GM19328 (cell line): ENCODE results near the gene RBBP7.

Source experiments
- ATAC-seq: cut with Tn5 transposase; IDR thresholded peaks from one replicate; pipeline ENCODE4 v1.9.1; 2021; ENCODE audit warnings: mild to moderate bottlenecking, moderate library complexity; ENCODE audit not compliant: unreplicated experiment

Gene RBBP7

DNA sequence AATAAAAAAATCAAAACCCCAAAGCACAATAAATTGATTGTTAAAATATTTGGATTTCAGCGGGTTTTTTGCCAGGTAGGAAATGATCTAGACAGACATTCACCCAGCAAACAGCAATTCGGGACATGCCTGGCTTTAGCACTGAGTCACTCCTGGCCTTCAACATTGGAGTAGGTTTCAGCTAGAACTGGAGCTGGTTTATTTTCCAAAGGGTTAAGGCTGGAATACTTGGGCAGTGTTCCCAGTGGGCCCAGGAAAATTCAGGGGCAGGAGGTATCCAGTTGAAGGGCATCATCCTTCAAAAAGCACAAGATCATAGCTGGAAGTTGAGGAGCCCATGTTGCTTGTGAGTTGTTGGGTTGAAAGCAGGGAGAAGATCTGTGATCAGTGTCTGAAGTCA lies 42.9 kb downstream of the RBBP7 start:
- no peak for ATAC-seq

DNA sequence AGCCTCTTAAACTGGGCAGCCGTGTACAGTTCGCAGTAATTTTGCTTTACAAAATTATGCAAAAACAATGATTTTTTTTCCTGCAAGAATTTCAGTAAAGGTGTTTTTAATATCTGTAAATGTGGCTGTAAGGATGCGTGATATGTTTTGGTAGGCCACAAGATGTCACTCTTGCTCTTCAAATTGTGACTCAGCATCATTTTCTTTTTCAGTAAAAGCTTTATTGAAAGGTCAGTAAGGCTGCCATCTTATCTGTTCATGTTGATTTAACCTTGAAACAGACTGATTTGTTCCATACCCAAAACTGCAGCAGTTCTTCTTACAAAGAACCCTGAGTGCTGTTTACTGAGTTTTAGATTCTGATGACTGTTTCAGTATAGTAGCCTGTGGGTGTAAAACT lies 44.0 kb downstream of the RBBP7 start:
- ATAC-seq: no peak

DNA sequence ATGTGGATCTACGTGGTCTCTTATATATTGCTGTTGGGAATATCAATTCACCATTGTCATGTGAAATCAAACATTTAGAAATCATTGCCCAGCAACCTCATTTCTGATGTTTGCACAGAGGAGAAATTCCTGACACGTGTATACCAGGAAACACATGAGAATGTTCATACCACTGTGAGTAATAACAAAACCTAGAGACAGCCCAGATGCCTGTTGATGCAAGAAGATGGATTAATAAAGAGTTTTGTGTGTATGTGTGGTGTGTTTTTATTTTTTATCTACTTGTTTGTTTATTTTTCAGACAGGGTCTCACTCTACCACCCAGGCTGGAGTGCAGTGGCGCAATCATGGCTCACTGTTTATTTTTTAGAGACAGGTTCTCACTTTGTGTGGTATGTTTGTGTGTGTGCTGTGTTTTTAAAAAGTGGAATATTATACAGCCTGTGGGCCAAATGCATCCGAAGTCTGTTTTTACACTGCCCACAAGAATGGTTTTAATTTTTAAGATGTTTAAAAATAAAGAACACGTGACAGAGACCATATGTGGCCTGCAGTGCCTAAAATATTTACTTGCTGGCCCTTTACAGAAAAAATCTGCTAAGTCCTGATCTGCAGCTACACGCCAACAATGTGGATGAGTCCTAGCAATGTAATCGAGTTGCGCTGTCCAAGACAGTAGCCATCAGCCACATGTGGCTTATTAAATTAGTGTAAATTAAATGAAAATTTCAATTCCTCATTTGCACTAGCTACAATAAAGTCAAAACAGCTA lies 44.7 kb downstream of the RBBP7 start:
- no peak for ATAC-seq

DNA sequence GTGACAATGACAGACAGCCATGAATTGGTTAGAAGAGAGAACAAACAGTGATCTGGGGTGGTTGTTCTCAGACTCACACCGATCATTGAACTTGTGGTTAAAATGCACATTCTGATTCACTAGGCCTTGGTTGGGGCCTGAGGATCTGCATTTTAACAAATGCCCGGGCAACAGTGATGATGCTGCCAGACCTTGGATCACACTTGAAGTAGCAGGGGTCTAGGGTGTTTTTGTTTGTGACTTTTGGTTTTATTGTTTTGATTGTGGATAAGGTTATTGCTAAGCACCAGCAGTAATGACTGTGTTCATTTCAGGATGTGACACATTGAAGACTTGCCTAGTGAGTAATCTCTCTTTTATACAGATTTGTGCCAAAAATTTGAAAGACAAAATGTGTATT lies 47.4 kb downstream of the RBBP7 start:
- ATAC-seq: no peak

- ATAC-seq: no peak
Observed at GRCh38 chrX:16819634-16820033, 50.5 kb downstream of the RBBP7 start.

- ATAC-seq: no peak
Observed at GRCh38 chrX:16814597-16814996, 55.6 kb downstream of the RBBP7 start.

DNA sequence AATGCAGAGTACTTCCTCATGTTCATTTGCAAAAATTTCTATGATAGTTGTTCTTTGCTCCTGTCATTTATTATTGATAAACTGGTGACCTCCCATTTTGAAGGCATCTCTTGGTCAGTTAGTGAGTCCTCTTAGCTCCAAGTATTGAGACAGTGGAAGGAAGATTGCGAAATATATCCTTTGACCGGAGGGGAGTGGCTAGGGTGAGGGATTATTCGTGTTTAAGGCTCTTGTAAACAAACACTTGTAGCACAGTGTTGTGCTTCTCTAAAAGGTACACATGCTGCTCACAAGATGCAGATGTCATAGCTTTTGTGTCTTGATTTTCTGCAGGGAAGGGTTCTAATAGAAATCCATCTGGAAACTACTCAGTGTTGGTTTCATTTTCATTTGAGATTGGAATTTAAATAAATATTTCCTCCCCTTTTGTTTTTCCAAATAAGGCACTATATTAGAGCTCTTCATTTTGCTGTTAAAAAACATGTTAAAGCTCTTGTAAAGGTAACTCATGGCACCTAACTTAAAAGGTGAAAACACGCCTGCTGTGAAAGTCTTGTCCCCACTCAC lies 62.1 kb downstream of the RBBP7 start:
- ATAC-seq: no peak

- no peak for ATAC-seq
Observed at GRCh38 chrX:16807548-16807947, 62.6 kb downstream of the RBBP7 start.

DNA sequence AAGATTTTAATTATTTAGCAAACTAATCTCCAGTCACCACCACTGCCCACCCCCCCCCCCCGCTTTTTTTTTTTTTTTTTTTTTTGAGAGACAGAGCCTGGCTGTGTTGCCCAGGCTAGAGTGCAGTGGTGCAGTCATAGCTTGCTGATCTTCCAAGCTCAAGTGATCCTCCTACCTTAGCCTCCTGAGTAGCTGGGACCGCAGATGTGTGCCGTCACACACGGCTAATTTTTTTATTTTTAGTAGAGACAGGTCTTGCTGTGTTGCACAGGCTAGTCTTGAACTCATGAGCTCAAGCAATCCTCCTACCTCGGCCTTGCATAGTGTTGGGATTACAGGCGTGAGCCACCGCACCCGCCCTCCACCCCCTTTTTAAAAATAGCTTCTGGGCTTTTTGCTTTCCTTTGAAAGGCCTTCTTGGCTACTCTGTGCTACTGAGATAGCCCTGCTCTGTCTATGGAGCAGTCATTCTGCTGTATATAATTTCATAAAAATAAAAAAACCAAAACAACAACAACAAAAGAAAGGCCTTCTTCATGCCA lies 65.2 kb downstream of the RBBP7 start:
- no peak for ATAC-seq

DNA sequence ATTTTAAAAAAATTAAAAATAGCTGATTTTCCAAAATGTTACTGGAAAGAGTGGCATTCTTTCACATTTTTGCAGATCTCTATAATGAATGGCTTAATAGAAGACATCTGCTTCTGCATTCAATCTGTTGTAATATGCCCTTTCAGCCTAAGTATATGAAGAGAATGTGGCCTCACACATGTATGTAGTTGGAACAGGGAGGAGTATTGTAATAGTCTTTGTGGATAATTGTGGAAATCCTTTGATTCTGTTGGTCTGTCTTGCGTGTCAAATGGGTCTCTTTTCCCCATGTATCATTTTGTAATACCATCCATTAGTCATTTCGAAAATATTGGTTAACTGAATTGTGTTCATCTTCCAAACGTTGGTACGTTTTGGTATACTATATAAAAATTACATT lies 72.3 kb downstream of the RBBP7 start:
- ATAC-seq: no peak

DNA sequence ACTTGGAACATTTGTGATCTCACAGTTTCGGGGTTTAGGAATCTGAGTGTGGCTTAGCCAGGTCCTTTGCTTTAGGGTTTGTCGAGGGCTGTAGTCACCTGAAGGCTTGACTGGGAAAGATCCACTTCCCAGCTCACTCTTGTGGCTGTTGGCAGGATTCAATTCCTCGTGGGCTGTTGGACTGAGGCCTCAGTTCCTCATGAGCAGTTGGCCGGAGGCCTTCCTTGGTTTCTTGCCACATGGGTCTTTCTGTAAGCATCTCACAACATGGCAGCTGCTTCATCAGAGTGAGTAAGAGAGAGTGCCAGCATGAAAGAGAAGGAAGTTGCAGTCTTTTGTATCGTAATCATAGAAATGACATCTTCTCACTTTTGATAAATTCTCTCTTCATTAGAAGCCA lies 72.8 kb downstream of the RBBP7 start:
- ATAC-seq: no peak

- no peak for ATAC-seq
Observed at GRCh38 chrX:16796298-16796697, 73.9 kb downstream of the RBBP7 start.
